HepG2 (cell line): ENCODE data around the gene RBM23. TPM values are rescaled to one million over a fixed set of nuclear protein-coding genes. Genes with fewer than 3 reads are reported as not detected.

Experiments
- ATAC-seq: fragments of 200-7000 bp; cut with Tn5 transposase; 3 replicates; pipeline ENCODE4 v1.9.1; 2020; ENCODE audit warnings: mild to moderate bottlenecking, moderate library complexity
- BruUV-seq: library from RNA; stranded (reverse); fragments of 400-500 nt; replicated peaks from 2 replicates; lab custom pipeline; 2021; lab: Mats Ljungman, UMichigan
- CTCF ChIA-PET: fragments of 300-600 bp; formaldehyde crosslinking; extraction: SDS; loops from one replicate; lab custom pipeline; 2021; ENCODE audit warnings: low total read pairs, inconsistent platforms, low intra/inter-chr PET ratio; lab: Yijun Ruan, JAX
- POLR2A ChIA-PET: fragments of 350-600 bp; sonication (Branson Sonifier 250); formaldehyde crosslinking; loops from one replicate; lab custom pipeline; 2020; ENCODE audit warnings: antibody characterized with exemption, inconsistent platforms; lab: Yijun Ruan, JAX
- DNase-seq: peaks from one replicate; pipeline ENCODE4 v3.0.0-alpha.2; 2015; ENCODE audit warnings: low spot score
- FAIRE-seq: peaks from 3 replicates; lab custom pipeline; 2011; peaks lifted over from hg19 to GRCh38; lab: Jason Lieb, UNC
- H2AFZ ChIP-seq: one replicate; pipeline ENCODE4 v1.6.1; 2011; ENCODE audit warnings: low read length, inconsistent platforms
- H3K27ac ChIP-seq: fragments of 300-600 bp; 3 replicates; pipeline ENCODE4 v1.8.0; 2011; ENCODE audit warnings: mixed run types, mild to moderate bottlenecking, mixed read lengths, low read length, inconsistent platforms; ENCODE audit not compliant: insufficient read depth; ENCODE audit errors: extremely low read length
- H3K27me3 ChIP-seq, 2 experiments: fragments of 200-600 bp in 1 of 2; 2 replicates in 1 of 2; 3 replicates in 1 of 2; pipeline versions ENCODE4 v1.6.0 to v1.8.0; 2011; ENCODE audit warnings: low read length in 2 of 2, mild to moderate bottlenecking in 2 of 2, moderate library complexity in 2 of 2, inconsistent platforms in 1 of 2; ENCODE audit not compliant: insufficient read depth in 2 of 2, control insufficient read depth in 1 of 2
- H3K36me3 ChIP-seq, 2 experiments: fragments of 200-600 bp in 1 of 2; replicated peaks in 1 of 2; 2 replicates in 1 of 2; 3 replicates in 1 of 2; pipeline versions ENCODE4 v1.5.1 to v1.8.0; 2011; ENCODE audit warnings: low read length in 2 of 2, inconsistent platforms in 1 of 2; ENCODE audit not compliant: insufficient read depth in 2 of 2, control insufficient read depth in 1 of 2
- H3K4me1 ChIP-seq: 2 replicates; pipeline ENCODE4 v1.5.1; 2012; ENCODE audit warnings: low read length, inconsistent platforms; ENCODE audit not compliant: insufficient read depth
- H3K4me2 ChIP-seq: 2 replicates; pipeline ENCODE4 v1.6.0; 2011; ENCODE audit warnings: low read depth, low read length, inconsistent platforms
- H3K4me3 ChIP-seq, 3 experiments: fragments of 200-600 bp in 1 of 3; sonication (generic), shearing (Covaris generic) in 1 of 3; replicated peaks in 1 of 3; 2 replicates each; pipeline ENCODE4 v1.5.1; 2011 to 2016; ENCODE audit warnings: low read length in 3 of 3, inconsistent platforms in 2 of 3, low read depth in 2 of 3, mild to moderate bottlenecking in 2 of 3, control low read depth in 1 of 3, mixed read lengths in 1 of 3; ENCODE audit not compliant: insufficient read depth in 1 of 3
- H3K79me2 ChIP-seq: one replicate; pipeline ENCODE4 v1.6.1; 2011; ENCODE audit warnings: low read length, inconsistent platforms; ENCODE audit not compliant: insufficient read depth
- H3K9ac ChIP-seq: 2 replicates; pipeline ENCODE4 v1.6.0; 2011; ENCODE audit warnings: mild to moderate bottlenecking, low read depth, low read length, inconsistent platforms; ENCODE audit not compliant: insufficient read depth
- H3K9me3 ChIP-seq: 2 replicates; pipeline ENCODE4 v1.5.1; 2012; ENCODE audit warnings: mild to moderate bottlenecking, low read length
- H4K20me1 ChIP-seq: 2 replicates; pipeline ENCODE4 v1.6.0; 2011; ENCODE audit warnings: inconsistent platforms, mild to moderate bottlenecking, low read length, moderate library complexity; ENCODE audit not compliant: insufficient read depth
- CEBPB ChIP-seq: IDR thresholded peaks from 2 replicates; pipeline ENCODE4 v1.6.1; 2011; ENCODE audit warnings: low read depth, low read length, improper control_type of control experiment, borderline replicate concordance
- CEBPG ChIP-seq: IDR thresholded peaks from 2 replicates; pipeline ENCODE4 v1.6.1; 2016
- FLYWCH1 ChIP-seq: sonication (generic); formaldehyde crosslinking; IDR thresholded peaks from 2 replicates; pipeline ENCODE4 v1.8.1; 2023; ENCODE audit warnings: mild to moderate bottlenecking, missing genetic modification reagents
- FOXC1 ChIP-seq: sonication (generic); formaldehyde crosslinking; IDR thresholded peaks from 2 replicates; pipeline ENCODE4 v1.8.0; 2022; ENCODE audit warnings: mild to moderate bottlenecking, missing genetic modification reagents, borderline replicate concordance
- FOXO4 ChIP-seq: sonication (generic); formaldehyde crosslinking; conservative IDR thresholded peaks from 2 replicates; pipeline ENCODE4 v1.8.1; 2023; ENCODE audit warnings: missing genetic modification reagents
- MTERF4 ChIP-seq: sonication (generic); formaldehyde crosslinking; IDR thresholded peaks from 2 replicates; pipeline ENCODE4 v1.8.0; 2023; ENCODE audit warnings: mild to moderate bottlenecking, missing genetic modification reagents
- NR3C1 ChIP-seq: sonication (generic); formaldehyde crosslinking; IDR thresholded peaks from 2 replicates; pipeline ENCODE4 v1.4.0; 2020; ENCODE audit warnings: missing genetic modification reagents
- ZHX1 ChIP-seq: sonication (generic); formaldehyde crosslinking; IDR thresholded peaks from 2 replicates; pipeline ENCODE4 v1.8.1; 2022; ENCODE audit warnings: low read depth, mild to moderate bottlenecking, missing genetic modification reagents
- ZNF530 ChIP-seq: sonication (generic); formaldehyde crosslinking; IDR thresholded peaks from 2 replicates; pipeline ENCODE4 v1.5.0; 2020; ENCODE audit warnings: low read depth, mild to moderate bottlenecking, missing genetic modification reagents
- ZNF598 ChIP-seq: sonication (generic); formaldehyde crosslinking; IDR thresholded peaks from 2 replicates; pipeline ENCODE4 v1.5.1; 2020; ENCODE audit warnings: mild to moderate bottlenecking, missing genetic modification reagents, borderline replicate concordance
- WGBS: methylation state at CpG from one replicate; pipeline ENCODE4 v1.1.6; 2017; ENCODE audit warnings: low lambda C conversion rate; 5-methylcytosine and 5-hydroxymethylcytosine counted together
- in situ Hi-C: cut with HindIII; loops from 2 replicates; pipeline ENCODE4 v1.10.0; 2017; ENCODE audit warnings: low pct_unique_long_range_greater_than_20kb; ENCODE audit not compliant: extremely low pct_ligation_motif_present
- intact Hi-C: fragments of 100-400 bp; cut with micrococcal nuclease; formaldehyde crosslinking; loops from one replicate; pipeline ENCODE4 v1.10.0; 2022; ENCODE audit not compliant: unreplicated experiment
- polyA plus RNA-seq, 8 experiments: library from polyadenylated mRNA; depleted of rRNA in 3 of 8; stranded (reverse) in 7 of 8; unstranded in 1 of 8; fragments of >200 nt; fragmentation: Illumina TruSeq in 4 of 8; extraction: Trizol in 4 of 8; gene quantifications; 2 replicates each; pipeline versions ENCODE4 v1.2.1 to v1.2.3, GENCODE V29; 2011 to 2016; ENCODE audit warnings: low read depth in 4 of 8, missing spikeins in 1 of 8, mixed read lengths in 1 of 8; ENCODE audit not compliant: insufficient read depth in 1 of 8
- total RNA-seq, 5 experiments: library from RNA; depleted of rRNA; stranded (reverse); fragments of >200 nt; fragmentation: Illumina TruSeq; extraction: Trizol; gene quantifications; 2 replicates each; pipeline ENCODE4 v1.2.3, GENCODE V29; 2016; ENCODE audit warnings: low read depth in 1 of 5
- TF ChIP-seq, protein P1 (sequence below): IDR thresholded peaks from 2 replicates; pipeline ENCODE4 v1.6.1; 2016; ENCODE audit warnings: mild to moderate bottlenecking, missing biosample characterization, missing genetic modification reagents

Gene RBM23
- total and polyA plus RNA-seq, 2 of the 13 experiments (the other 11 are each of a cell fraction or from before 2014, with no cell fraction given) = 1.5 to 2.1 TPM

- CTCF ChIA-PET = no interaction called here
Measured at GRCh38 chr14:22908601-22909000, 10.3 kb downstream of the RBM23 start.

More at GRCh38 chr14:22908601-22909000, 10.3 kb downstream of the RBM23 start:
- no peak overlapping the region for H3K9ac ChIP-seq
- 69% methylated on average over 8 of the region's 8 CpGs for WGBS
- TF ChIP-seq CEBPG (CRISPR knock-in tag) (peak; percentile 89), MTERF4 (no peak), FLYWCH1 (peak; percentile 1; the same call in 1 of the 2 replicates), ZNF598 (CRISPR knock-in tag) (no peak), ZHX1 (0 out of 2 replicates have a peak, but pooled peaks have one; percentile 47), CEBPB (peak; percentile 97), NR3C1 (CRISPR knock-in tag) (no peak), ZNF530 (CRISPR knock-in tag) (no peak), FOXC1 (CRISPR knock-in tag) (peak; percentile 76; the same call in 1 of the 2 replicates), FOXO4 (CRISPR knock-in tag) (0 out of 2 replicates have a peak, but pooled peaks have one; percentile 39)
- TF ChIP-seq, protein P1, sequence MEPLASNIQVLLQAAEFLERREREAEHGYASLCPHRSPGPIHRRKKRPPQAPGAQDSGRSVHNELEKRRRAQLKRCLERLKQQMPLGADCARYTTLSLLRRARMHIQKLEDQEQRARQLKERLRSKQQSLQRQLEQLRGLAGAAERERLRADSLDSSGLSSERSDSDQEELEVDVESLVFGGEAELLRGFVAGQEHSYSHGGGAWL (CRISPR knock-in tag) = no peak
- TF ChIP-seq, all 625 proteins: peak for 6
- intact Hi-C loops = no loop called here
- FAIRE-seq (no peak), DNase-seq (no peak), ATAC-seq (peak; percentile 20; the same call in 1 of the 3 replicates)
- in situ Hi-C loops = no loop called here
- H3K27ac ChIP-seq = no peak overlapping the region
- no peak overlapping the region for H3K4me3 ChIP-seq
- no peaks in the 10 kb centered on the region for H3K27me3 ChIP-seq
- no peaks in the 10 kb centered on the region for H4K20me1 ChIP-seq
- H3K9me3 ChIP-seq = no peaks in the 10 kb centered on the region
- no peaks in the 10 kb centered on the region for H3K36me3 ChIP-seq
- H3K79me2 ChIP-seq = no peaks in the 10 kb centered on the region
- H3K4me2 ChIP-seq = 0 out of 2 replicates have a peak overlapping the region, but pooled peaks have one; percentile 5
- H3K4me1 ChIP-seq = peaks cover 18% of the 10 kb centered on the region
- POLR2A ChIA-PET = no interaction called here
- BruUV-seq = no TSS peak
- no peak overlapping the region for H2AFZ ChIP-seq
